Neural progenitor cell (in vitro differentiated cells): ENCODE measurements around the gene PTGDS.

Experiments
- CTCF ChIP-seq: fragments of 200-600 bp; sonication (generic); IDR thresholded peaks from 2 replicates; pipeline ENCODE4 v1.5.1; 2017; ENCODE audit warnings: antibody characterized with exemption, mild to moderate bottlenecking
- EZH2 ChIP-seq: fragments of 200-600 bp; sonication (generic); IDR thresholded peaks from 2 replicates; pipeline ENCODE4 v1.6.1; 2017; ENCODE audit warnings: antibody characterized with exemption, mild to moderate bottlenecking, moderate library complexity
- EZH2phosphoT487 ChIP-seq: fragments of 200-600 bp; sonication (generic); IDR thresholded peaks from 2 replicates; pipeline ENCODE4 v1.6.1; 2017; ENCODE audit warnings: antibody characterized with exemption

- TF ChIP-seq CTCF, result no peak
- no peak for TF ChIP-seq EZH2
- TF ChIP-seq EZH2phosphoT487, result no peak
Measured at GRCh38 chr9:136955202-136955942, 21.9 kb upstream of the PTGDS start.
